ENCODE results near the gene TMEM150C.

- TF ChIP-seq CTCF (IDR thresholded peaks at IDR 0.05) (no peak), POLR2A (IDR thresholded peaks at IDR 0.05) (no peak), POLR2AphosphoS5 (IDR thresholded peaks at IDR 0.05) (no peak)
Measured at GRCh38 chr4:82473621-82474164, 88.1 kb downstream of the TMEM150C start.

All from stomach (tissue), 4 donors.